ENCODE data around the gene ZDHHC11B.
"Not testable (repeated sequence)": the region's sequence is repeated elsewhere in the genome, so short reads cannot be mapped to it uniquely, and the experiment has no call there.

ZDHHC11B gene

DNA sequence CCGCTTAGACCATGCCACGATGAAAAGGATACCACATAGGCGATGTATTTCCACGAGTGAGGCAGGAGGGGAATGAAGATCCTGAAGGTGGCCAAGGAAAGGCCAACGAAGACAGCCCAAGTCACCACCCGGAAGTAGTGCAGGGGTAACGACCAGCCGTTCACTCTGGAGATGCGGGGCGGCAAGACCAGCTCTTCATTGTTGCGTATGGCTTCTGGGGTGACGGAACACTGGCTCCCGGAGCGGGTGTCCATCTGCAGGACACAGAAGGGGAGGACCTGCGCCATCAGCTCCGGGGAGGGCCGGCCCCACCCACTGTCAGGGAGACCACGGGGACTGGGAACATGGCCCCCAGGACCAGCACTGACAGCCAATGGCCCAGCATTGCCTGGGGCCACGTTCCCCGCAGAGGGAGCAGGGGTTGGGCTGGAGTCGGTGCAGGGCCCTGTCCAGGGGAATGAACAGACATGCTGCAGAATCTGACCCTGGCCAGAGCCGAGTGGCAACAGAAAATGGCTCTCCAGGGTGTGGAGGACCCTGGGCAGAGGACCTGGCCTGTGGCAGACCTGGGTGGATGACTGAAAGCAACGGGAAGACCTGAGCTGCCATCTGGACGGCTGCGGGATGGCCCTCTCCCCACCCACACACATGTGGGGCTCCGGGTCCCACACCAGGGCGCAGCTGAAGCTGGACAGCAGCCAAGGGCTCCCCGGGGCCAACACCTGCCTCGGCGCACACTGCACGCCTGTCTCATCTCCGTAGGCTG lies 17.7 kb downstream of the ZDHHC11B start:
- DNase-seq: peak; percentile 26

DNA sequence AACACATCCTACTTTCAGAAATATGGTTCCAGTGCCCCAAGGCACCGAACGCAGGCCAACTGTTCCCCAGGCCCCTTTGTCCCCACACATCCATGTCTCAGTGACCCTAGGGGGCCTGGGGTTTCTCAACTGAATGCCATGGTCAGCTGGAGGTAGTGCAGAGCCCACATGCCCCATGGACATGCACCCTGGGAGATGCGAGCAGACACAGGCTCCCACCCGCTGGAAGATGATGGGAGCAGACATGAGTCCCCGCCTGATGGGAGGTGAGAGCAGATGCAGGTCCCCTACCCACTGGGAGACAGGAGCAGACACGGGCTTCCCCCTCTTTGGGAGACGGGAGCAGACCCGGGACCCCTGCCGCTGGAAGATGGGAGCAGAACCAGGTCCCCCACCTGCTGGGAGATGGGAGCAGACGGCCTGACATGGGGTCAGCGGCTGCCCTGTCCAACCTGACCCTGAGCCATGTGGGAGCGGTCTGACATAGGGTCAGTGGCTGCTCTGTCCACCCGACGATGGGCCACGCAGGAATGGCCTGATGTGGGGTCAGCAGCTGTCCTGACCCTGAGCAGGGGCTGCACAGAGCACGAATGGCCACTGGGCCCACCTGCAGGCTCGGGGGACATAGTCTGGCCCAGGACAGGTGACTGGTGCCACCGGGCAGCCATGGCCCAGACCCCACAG lies 18.4 kb downstream of the ZDHHC11B start:
- DNase-seq: no peak

DNA sequence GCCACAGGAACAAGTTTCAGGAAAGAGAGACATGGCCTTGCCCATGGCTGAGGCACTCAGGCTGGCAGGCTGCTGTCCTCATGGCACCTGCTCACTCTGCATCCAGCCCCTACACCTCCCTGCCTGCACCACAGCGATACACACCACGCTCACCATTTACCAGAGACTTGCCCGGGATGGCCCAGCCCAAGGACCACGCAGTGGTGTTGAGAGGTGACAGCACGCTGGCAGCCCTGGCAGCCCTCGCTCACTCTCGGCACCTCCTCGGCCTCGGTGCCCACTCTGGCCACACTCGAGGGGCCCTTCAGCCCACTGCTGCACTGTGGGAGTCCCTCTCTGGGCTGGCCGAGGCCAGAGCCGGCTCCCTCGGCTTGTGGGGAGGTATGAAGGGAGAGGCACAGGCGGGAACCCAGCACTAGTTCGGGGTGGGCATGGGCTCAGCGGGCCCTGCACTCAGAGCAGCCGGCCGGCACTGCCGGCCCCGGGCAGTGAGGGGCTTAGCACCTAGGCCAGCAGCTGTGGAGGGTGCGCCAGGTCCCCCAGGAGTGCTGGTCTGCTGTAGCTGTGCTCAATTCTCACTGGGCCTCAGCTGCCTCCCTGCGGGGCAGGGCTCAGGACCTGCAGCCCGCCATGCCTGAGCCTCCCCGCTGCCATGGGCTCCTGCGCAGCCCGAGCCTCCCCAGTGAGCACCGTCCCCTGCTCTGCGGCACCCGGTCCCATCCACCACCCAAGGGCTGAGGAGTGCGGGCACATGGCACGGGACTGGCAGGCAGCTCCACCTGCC lies 20.3 kb downstream of the ZDHHC11B start:
- DNase-seq: peak; percentile 24

DNA sequence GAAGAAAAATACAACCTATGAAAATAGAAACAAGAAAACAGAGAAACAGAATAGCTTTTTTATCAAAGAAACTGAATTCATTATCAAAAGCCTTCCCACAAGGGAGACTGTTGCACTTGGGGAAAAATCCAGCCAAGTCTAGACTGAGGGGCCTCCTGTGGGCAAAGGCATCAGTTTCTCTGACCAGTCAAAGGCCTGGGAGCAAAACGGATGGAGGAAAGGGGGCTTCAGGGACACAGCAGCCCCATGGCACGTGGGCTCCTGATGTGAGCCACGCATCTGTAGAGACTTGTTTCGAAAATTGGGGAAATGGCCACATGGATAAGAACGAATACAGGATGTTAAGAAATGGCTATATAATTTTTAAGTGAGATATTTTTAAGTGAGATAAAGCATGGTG lies 21.1 kb downstream of the ZDHHC11B start:
- DNase-seq: no peak

DNA sequence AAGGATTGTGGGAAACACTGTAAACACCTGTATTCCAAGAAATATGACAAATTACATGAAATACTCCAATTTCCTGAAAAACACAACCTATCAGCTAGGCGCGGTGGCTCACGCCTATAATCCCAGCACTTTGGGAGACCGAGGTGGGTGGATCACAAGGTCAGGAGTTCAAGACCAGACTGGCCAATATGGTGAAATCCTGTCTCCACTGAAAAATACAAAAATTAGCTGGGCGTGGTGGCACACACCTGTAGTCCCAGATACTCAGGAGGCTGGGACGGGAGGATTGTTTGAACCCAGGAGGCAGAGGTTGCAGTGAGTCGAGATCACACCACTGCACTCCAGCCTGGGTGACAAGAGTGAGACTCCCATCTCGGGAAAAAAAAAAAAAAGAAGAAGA lies 21.5 kb downstream of the ZDHHC11B start:
- not testable (repeated sequence) for DNase-seq

DNA sequence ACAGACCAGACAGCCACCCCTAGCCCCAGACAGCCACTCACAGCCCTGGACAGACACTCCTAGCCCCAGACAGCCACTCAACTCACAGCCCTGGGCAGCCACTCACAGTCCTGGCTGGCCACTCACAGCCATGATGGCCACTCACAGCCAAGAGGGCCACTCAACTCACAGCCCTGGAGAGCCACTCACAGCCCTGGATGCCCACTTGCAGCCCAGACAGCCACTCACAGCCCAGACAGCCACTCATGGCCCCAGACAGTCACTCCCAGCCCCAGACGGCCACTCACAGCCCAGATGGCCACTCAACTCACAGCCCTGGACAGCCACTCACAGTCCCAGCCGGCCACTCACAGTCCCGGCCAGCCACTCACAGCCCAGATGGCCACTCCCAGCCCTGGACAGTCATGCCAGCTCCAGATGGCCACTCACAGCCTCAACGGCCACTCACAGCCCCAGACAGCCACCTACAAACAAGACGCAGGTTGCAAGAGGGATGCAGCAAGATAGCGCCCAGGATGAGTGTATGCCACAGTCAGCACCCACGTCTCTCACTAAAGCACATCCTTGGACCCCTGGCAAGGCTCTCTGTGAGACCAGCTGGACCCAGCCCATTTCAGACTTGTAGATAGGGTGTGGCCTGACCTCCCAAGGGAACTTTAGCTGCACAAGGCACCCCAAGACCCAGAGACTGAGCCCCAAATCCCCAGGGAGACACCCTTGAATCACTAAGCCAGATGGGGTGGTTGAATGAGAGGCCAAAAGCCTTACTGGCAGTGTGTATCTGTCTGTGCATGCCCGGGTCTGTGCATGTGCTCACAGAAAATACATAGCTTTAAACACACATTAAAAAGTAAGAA lies 22.4 kb downstream of the ZDHHC11B start:
- DNase-seq: no peak

DNA sequence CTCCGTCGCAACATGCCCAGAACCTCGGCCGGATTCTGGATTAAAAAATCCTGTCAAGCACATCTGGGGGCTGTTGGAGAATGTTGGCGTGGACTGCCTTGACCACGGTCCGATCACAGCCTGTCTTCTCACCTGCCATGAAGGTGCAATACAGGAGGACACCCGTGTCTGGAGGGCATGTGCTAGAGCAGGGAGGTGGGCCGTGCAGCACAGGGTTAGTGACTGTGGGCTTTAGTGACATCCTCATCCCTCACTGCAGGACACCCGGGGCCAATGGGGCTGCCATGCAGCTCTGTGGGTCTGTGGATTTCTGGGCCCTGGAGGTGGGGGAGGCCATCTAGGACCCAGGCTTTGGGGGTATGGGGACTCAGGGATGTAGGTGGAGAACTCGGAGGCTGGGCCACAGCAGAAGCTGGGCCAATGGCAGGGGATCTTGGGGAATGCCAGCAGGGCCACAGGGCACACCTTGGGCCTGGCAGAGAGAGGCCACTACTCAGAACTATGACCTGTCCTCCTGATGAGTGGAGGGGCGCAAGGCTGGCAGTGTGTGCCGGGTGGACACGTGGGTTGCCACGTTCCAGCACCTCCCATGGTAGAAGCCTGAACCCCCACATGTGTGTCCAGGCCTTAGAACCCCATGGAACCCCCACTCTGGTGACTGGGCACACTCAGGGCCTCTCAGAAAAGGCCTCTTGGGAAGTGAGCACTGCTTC lies 23.3 kb downstream of the ZDHHC11B start:
- no peak for DNase-seq

DNA sequence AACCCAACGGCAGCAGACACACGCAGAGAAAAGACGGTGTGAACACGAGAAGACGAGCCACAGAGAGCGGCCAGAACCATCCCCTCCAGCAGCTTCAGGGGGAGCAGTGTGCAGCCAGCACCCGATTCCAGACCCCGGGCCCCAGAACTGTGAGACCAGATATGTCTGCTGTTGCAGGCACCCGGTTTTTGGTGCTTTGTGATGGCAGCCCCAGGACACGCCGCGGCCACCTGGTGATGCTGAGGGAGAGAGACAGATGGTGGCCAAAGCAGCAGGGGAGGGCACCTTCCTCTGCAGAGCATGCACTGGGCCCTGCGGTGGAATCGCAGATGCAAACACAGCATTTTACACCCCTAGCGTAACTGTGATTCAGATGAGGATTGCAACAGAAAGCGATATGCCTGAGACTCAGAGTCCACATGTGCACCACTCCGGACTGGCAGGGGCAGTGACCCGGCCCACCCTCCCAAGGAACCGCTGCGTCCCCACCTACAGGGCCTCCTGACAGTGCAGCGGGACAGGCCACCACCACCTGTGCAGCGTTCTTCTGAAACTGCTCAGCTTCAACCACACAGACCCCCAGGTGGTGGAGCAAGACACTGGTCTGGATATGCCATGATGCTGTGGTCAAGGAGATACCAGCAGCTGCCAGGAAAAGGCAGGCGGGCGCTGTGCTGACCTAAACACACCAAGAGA lies 24.0 kb downstream of the ZDHHC11B start:
- DNase-seq: no peak

DNA sequence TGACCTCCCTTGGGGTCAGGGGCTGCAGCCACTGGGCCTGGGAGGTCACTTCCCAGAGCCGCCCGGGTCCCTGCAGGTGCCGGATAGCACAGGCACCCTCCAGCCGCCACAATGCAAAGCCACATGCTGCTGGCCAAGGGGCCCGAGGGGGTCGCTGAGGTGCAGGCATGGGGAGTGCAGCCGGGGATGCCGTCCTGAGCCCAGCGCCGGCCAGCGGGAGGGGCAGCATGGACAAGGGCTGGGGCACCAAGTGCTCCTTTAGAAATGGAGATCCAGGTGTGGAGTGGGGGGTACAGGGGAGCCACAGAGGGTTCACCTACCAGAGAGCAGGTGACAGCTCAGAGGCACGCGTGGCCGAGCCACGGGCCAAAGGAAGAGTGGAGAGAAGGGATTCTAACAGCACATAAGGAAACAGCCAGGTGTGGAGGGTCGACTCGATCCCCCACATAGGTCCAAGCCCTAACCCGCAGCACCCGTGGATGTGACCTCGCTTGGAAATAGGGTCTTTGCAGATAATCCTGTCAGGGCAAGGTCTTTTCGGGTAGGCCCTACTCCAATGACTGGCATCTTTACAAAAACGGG lies 24.7 kb downstream of the ZDHHC11B start:
- no peak for DNase-seq

DNA sequence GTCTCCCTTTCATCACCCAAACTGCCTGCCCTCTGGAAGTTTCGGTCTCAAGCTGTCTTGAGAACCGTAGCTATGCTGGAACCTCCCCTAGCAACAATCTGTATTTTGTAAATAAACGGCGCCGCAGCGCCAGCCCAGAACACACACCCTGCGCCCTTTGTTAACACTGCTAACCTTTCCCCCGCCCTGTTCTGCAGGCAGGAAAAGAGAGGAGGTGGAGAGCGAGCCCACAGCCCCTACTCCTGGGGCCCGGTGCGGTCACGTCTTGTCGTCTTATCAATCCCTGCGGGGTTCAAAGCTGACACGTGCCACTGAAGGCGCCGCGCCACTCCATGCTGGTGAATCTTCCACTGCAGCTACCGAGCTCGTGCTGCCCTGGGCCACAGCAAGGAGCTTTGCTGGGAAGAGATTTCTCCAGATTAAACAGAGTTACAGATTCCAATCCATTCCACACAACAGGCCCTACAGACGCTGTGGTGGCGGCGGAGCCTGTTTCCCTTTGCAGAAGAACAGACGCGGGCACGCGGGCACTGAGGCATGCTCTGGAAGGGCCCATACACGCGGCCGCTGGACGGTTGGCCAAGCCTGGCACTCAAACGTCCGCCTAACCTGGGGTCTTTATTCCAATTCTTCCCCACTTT lies 25.3 kb downstream of the ZDHHC11B start:
- DNase-seq: no peak

DNA sequence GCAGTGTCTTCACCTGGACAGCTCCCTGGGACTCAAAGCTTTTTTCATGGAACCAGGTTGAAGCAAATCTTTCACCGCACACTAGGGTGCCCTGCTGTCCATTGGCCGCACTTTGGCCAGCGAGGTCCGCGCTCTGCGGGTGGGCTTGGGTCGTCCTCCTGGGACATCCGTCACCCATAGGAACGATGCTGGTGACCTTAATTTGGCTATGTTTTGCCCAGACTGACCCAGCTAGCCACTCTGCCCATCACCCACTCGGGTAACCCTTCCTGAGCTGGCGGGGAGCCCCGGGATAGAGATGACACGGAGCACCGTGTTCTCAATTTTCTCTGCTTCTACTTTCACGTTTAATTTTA lies 25.9 kb downstream of the ZDHHC11B start:
- DNase-seq: no peak

DNA sequence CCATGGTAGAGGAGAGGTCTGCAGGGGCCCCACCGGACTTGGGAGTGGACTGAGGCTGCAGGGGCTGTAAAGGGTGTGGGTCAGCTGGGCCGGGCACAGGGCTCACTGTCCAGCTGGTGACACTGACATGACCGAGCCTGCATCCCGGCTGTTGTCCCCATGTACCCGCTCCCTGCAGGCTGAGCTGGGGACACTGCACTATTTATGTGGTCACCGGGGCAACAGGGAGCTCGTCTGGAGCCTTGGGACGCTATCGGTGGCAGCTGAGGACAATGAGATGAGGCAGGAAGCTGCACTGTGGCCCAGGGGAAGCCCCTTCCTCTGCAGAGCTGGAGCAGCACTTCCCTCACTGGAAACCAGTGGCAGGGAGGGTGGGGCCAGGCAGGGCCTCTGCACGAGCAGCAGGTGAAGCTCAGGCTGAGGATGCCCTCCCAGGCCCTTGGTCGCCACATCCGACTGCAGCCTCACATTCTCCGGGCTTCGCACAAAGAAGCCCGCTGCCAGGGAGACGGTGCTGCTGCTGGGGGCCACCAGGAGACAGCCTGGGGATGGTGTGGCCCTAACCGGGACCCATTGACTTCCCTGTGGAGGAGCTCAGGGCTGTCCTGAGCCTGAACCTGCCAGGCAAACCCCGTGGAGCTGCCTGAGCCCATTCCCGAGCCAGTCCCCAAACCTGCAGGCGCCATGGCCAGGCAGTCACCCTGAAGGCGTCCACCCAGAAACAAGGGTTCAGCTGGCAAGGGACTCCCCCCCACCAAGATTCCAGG lies 26.4 kb downstream of the ZDHHC11B start:
- DNase-seq: no peak

DNA sequence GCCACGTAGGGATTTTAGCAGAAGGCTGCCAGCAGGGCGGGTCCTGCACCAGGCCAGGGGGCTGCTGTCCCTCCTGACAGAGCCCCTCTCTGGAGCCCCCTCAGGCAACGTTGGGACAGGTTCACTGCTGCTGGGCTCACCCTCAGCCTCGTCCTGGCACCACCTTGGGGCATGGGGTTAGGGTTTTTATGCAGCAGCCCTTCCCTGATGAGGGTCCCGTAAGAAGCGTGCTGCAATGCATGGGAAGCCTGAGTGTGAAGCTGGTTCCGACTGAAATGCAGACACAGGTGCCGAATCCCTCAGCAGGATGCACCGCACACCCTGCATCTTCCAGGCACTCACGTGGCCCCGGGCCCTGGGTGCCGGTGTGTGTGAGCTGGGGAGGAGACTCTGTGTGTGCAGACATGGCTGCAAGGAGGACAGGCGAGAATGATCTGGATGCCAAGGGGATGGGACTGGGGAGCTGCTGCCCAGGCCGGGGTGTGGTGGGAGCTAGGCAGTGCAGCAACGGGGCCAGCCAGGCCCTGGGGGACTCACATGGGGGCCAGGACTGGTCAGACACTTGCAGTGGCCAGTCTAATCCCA lies 27.1 kb downstream of the ZDHHC11B start:
- DNase-seq: no peak

DNA sequence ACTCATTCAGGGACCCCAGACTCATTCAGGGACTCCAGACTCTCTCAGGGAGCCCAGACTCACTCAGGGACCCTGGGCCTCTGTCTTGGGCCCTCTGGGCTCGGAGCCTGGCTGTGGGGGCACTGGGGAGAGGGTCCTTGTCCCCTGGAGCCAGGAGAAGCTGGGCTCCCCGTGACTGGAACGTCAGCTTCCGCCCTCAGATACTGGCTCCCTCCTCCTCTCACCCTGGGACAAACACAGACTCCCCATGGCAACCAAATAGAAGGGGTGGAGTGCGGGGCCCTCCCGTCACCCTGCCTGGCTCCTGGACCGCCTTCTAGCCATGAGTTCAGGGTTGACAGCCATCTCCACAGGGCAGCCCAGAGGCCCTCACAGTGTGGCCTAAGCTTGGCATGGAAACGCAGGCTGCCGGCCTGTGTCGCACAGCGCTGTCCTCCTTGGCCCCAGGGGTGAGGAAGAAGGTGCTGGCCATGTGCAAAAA lies 27.6 kb downstream of the ZDHHC11B start:
- no peak for DNase-seq

DNA sequence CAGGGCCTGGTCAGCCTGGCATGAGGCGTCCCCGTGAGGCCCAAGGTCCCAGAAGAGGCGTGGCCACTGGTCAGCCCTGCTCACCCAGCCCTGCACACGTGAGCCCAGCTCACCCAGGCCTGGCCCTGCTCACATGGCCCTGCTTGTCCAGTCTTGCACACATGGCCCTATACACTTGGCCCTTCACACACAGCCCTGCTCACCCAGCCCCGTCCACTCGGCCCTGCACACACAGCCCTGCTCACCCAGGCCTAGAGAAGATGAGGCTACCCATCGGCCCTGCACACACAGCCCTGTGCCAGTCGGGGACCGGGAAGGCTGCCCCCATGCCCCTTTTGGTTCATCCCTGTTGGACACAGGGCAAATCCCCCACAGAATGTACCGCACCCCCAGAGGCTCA lies 28.4 kb downstream of the ZDHHC11B start:
- DNase-seq: no peak

DNA sequence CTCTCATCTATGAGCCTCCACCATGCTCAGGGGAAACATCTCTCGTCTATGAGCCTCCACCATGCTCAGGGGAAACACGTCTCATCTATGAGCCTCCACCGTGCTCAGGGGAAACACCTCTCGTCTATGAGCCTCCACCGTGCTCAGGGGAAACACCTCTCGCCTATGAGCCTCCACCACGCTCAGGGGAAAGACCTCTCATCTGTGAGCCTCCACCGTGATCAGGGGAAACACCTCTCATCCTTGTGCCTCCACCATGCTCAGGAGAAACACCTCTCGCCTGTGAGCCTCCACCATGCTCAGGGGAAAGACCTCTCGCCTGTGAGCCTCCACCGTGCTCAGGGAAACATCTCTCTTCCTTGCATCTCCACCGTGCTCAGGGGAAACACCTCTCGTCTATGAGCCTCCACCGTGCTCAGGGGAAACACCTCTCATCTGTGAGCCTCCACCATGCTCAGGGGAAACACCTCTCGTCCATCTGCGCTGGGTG lies 30.3 kb downstream of the ZDHHC11B start:
- not testable (repeated sequence) for DNase-seq

DNA sequence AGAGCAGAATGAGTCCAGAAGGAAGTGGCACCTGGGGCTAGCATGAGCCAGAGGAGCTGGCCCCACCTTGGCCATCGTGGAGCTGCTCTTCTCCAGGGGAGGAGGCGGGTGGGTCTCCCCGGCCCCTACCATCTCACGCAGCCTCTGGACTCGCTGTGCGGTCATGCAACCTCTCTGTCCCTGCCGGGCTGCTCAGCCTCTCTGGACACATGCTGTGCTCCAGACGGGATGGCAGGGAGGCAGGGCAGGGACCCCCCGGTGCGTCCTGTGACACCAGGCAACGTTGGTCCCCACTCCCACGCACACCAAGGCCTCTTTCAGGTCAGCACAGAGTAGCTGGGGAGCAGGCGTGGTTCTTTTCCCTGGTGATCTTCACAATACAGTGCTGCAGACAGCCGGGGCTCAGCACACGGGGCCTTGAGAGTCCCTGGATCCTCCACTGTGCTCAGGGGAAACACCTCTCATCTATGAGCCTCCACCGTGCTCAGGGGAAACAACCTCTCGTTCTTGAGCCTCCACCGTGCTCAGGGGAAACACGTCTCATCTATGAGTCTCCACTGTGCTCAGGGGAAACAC lies 30.9 kb downstream of the ZDHHC11B start:
- not testable (repeated sequence) for DNase-seq

DNA sequence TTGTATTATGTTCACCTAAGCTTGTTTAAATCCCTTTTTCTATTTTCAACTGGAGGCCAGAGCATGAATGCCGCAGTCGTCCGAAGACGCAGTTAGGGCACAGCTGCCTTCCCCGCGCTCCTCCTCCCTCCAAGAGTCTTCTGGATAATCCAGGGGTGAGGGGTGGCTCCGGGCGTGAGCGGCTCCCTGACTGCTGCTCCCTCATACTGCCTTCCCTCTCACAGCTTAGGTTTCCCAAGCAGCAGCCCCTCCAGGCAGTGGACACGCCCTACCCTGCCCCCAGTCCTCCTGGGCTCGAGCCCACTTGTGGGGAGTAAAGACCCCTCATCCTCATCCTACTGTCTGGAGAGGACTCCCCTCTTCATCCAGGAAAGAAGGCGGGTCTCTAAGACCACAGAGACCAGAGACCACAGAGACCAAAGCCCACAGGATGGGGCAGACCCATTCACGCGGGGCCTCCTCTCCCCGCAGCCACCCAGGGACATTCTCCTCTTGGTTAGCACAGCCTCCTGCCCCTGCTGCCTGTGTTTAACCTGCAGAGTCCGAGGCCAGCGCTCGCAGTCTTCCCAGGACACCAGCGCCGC lies 31.9 kb downstream of the ZDHHC11B start:
- DNase-seq: not testable (repeated sequence)
